HUES64 (cell line): ENCODE results near the gene MED13L. TPM values are rescaled to one million over a fixed set of nuclear protein-coding genes. Genes with fewer than 3 reads are reported as not detected.

Source experiments
- H3K27ac ChIP-seq: 2 replicates; pipeline ENCODE4 v1.7.0; 2013; ENCODE audit warnings: low read depth, low read length, inconsistent platforms
- H3K27me3 ChIP-seq: 2 replicates; pipeline ENCODE4 v1.6.1; 2013; ENCODE audit warnings: mild to moderate bottlenecking, low read length; ENCODE audit not compliant: insufficient read depth
- H3K36me3 ChIP-seq: 2 replicates; pipeline ENCODE4 v1.6.1; 2013; ENCODE audit warnings: mild to moderate bottlenecking, low read length; ENCODE audit not compliant: insufficient read depth
- H3K4me1 ChIP-seq: 2 replicates; pipeline ENCODE4 v1.6.1; 2013; ENCODE audit warnings: mild to moderate bottlenecking, low read length, moderate library complexity; ENCODE audit not compliant: insufficient read depth
- H3K4me3 ChIP-seq: 2 replicates; pipeline ENCODE4 v1.5.1; 2013; ENCODE audit warnings: mild to moderate bottlenecking, low read length, moderate library complexity
- H3K9ac ChIP-seq: 2 replicates; pipeline ENCODE4 v1.6.1; 2013; ENCODE audit warnings: mild to moderate bottlenecking, low read depth, low read length
- H3K9me3 ChIP-seq: 2 replicates; pipeline ENCODE4 v1.6.1; 2013; ENCODE audit warnings: low read depth, low read length; ENCODE audit not compliant: insufficient read depth
- WGBS: fragments of 150-250, 120-280 bp; methylation state at CpG from one replicate; pipeline ENCODE4 v1.1.7; 2013; ENCODE audit warnings: missing lambda C conversion rate; 5-methylcytosine and 5-hydroxymethylcytosine counted together
- polyA plus RNA-seq, 2 experiments: library from polyadenylated mRNA; stranded (reverse); fragments of 50-300 nt; gene quantifications; one replicate each; pipeline ENCODE4 v1.2.3, GENCODE V29; 2013

MED13L gene
- 17.3 TPM for polyA plus RNA-seq (2013, experiment 1 of 2)
- 20.0 TPM for polyA plus RNA-seq (2013, experiment 2 of 2)

DNA sequence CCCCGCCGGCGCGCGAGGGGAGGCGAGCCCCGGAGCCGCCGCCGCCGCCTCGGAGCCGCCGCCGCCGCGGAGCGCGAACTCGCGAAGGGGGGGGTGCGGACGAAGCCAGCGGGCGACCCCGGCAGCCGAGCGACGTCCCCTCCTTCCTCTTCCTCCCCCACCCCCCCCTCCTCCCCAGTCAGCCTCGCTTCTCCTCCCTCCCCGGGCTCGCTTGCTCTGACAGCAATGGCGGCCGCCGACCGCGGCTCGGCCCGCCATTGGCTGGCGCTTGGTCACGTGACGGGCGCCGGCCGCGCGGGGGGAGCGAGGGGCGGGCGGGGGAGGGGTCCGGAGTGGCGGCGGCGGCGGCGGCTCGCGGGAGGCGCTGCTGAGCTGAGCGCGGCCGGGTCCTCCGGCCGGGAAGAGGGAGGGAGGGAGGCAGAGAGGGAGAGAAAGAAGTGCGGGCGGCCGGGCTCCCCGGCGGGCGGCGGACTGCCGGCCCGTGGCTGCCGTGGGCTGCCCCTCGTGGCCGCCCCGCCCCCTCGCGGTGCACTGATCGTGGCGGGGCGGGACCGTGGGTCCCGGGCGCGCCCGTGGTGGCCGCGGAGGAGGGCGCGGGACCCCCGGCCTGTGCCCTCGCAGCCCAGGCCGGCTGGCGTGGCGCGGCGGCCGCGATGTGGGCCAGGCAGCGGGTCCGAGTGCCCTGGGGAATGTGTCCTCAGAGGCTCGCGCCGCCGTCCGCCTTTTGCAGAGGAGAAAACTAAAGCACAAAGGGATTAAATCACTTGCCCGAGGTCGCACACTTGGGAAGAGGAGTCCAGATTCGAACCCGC is at the start of gene MED13L:
MED13L (minus strand) TSS at position 227 of the 812 bp plus-strand sequence. CDS start 562 bp downstream, outside the sequence.
- Histone ChIP-seq H3K4me3 (peak within 1 kb of the TSS; percentile 100), H3K36me3 (no peaks in the 10 kb centered on the region), H3K27ac (peak within 1 kb of the TSS; percentile 71), H3K9me3 (no peaks in the 10 kb centered on the region), H3K27me3 (no peaks in the 10 kb centered on the region), H3K9ac (peak within 1 kb of the TSS; percentile 89), H3K4me1 (peaks cover 38% of the 10 kb centered on the region)
- WGBS = 1% methylated on average over 110 of the region's 111 CpGs

DNA sequence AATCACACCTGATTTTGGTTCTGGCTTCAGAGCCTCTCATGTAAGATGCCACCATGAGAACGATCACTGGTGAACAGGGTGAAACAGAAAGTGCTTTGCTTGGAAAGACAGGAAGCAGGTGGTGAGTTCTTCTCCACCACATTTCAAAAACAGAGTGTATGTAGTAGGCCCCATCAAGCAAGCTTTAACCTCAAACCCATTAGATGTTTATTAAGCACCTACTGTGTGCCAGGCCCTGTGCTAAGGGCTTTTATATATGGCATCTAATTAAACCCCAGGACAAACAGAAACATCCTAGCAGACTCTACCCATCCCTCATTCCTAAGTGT is 47.8 kb upstream of the MED13L start:
- 96% methylated on average over 1 of the region's 1 CpG for WGBS
- no peak overlapping the region for H3K9ac ChIP-seq
- no peaks in the 10 kb centered on the region for H3K36me3 ChIP-seq
- no peak overlapping the region for H3K4me3 ChIP-seq
- H3K9me3 ChIP-seq = no peaks in the 10 kb centered on the region
- H3K27ac ChIP-seq = no peak overlapping the region
- H3K27me3 ChIP-seq = no peaks in the 10 kb centered on the region
- no peaks in the 10 kb centered on the region for H3K4me1 ChIP-seq

DNA sequence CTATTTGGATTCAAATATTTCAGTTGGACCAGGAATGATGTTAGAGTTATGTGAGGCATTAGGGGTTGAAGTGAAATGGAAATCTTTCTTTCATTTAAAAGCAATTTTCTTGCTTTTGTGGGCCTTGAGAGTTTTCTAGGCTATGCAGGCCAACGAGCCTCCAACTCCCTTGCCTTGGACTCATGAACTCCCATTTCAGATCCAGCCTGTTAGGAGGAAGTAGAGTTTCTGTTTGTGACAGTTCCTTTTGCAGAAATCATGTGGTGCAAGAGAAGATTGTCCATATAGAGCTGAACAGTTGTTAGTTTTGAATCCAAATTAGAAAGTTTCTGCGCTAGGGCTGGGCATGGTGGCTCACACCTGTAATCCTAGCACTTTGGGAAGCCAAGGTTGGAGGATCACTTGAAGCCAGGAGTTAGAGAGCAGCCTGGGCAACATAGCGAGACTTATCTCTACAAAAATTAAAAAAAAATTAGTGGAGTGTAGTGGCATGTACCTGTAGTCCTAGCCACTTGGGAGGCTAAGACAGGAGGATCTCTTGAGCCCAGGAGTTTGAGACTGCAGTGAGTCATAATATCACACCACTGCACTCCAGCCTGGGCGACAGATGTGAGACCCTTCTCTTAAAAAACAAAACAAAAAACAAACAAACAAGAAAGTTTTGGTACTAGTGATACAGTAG is 47.3 kb upstream of the MED13L start:
- no peak overlapping the region for H3K27ac ChIP-seq
- no peaks in the 10 kb centered on the region for H3K27me3 ChIP-seq
- H3K36me3 ChIP-seq = no peaks in the 10 kb centered on the region
- no peak overlapping the region for H3K9ac ChIP-seq
- 99% methylated on average over 2 of the region's 4 CpGs for WGBS
- H3K4me3 ChIP-seq = no peak overlapping the region
- peaks cover 2% of the 10 kb centered on the region; the same call in 1 of the 2 replicates for H3K4me1 ChIP-seq
- no peaks in the 10 kb centered on the region for H3K9me3 ChIP-seq

DNA sequence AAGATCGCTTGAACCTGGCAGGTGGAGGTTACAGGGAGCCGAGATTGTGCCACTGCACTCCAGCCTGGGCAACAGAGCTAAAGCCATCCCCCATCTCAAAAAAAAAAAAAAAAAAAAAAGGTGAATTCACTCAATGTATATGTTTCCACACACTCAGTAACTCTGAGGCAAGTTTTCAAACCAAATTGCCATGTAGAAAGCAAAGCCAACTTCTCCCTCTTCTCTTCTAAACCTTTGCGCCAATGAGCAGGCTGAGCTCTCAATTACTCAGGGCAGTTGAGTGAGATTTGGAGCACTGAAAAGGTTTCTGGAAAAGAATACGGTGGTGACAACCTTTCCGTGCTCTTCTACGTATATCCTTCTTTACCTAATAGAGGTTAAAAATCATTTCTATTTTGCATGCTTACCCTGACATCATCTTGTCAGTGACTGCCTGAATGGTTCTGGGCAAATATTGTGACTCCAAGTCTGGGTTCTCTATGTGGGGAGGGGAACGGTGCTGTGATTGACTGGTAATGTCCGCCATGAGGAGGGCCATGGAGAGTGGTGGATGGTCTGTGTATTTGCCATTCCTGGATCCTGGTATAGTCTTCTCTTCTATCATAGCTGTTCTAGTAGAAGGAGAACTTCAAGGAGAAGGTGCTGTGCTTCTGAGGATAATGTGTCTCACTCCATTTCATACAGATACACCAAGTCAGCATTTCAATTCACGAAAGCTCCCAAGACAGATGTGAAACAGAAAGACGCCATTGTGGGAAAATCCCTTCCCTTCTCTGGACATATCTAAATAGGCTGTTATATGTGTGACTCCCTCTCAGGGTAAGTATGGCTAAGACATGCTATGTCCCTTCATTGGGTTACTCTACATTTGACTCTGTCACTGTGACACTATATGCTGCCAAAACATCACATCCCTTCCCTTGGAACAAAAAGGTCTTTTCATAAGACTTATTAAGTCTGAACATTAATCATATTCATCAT is 46.2 kb upstream of the MED13L start:
- no peaks in the 10 kb centered on the region for H3K36me3 ChIP-seq
- WGBS = 95% methylated on average over 8 of the region's 10 CpGs

DNA sequence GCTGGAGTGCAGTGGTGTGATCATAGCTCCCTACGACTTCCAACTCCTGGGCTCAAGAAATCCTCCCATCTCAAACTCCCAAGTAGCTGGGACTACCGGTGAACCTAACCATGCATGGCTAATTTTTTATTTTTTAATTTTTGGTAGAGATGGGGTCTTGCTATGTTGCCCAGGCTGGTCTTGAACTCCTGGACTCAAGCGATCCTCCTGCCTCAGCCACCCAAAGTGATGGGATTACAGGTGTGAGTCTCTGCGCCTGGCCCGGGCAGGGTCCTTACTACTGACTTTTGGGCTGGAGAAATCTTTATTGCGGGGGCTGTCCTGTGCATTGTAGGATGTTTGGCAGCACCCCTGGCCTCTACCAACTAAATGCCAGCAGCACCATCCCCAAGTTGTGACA is 44.4 kb upstream of the MED13L start:
- no peaks in the 10 kb centered on the region for H3K9me3 ChIP-seq
- peaks cover 6% of the 10 kb centered on the region; the same call in 1 of the 2 replicates for H3K4me1 ChIP-seq
- WGBS = 97% methylated on average over 6 of the region's 6 CpGs
- H3K27me3 ChIP-seq = no peaks in the 10 kb centered on the region
- H3K4me3 ChIP-seq = no peak overlapping the region
- no peaks in the 10 kb centered on the region for H3K36me3 ChIP-seq
- H3K9ac ChIP-seq = no peak overlapping the region
- no peak overlapping the region for H3K27ac ChIP-seq

More for the DNA sequence above, 46.2 kb upstream of the MED13L start:
- no peak overlapping the region for H3K27ac ChIP-seq
- no peaks in the 10 kb centered on the region for H3K9me3 ChIP-seq
- H3K27me3 ChIP-seq = no peaks in the 10 kb centered on the region
- H3K9ac ChIP-seq = no peak overlapping the region
- H3K4me1 ChIP-seq = peaks cover 6% of the 10 kb centered on the region; the same call in 1 of the 2 replicates
- no peak overlapping the region for H3K4me3 ChIP-seq

DNA sequence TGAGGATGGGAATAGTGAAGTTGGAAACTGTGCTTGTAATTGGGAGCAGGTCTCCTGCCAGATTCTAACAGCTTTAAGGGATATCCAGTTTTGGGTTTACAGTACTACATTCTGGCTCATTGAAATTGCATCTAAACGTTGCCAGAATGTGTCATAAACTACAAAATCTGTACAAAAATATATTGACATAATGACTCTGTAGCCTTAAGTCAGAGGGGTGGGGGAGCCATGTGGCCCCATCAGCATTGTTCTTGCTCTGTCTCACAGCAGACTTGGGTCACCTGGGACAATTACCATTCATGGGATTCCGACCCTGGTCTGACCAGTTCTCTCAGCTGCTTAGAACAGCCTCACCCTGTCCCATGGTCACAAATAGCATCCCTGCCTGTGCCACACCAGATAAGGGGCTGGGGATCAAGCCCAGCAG is 43.3 kb upstream of the MED13L start:
- Histone ChIP-seq H3K4me3 (no peak overlapping the region), H3K36me3 (no peaks in the 10 kb centered on the region), H3K4me1 (peaks cover 6% of the 10 kb centered on the region; the same call in 1 of the 2 replicates), H3K9me3 (no peaks in the 10 kb centered on the region), H3K9ac (no peak overlapping the region), H3K27me3 (no peaks in the 10 kb centered on the region), H3K27ac (no peak overlapping the region)
- 83% methylated on average over 2 of the region's 2 CpGs for WGBS

DNA sequence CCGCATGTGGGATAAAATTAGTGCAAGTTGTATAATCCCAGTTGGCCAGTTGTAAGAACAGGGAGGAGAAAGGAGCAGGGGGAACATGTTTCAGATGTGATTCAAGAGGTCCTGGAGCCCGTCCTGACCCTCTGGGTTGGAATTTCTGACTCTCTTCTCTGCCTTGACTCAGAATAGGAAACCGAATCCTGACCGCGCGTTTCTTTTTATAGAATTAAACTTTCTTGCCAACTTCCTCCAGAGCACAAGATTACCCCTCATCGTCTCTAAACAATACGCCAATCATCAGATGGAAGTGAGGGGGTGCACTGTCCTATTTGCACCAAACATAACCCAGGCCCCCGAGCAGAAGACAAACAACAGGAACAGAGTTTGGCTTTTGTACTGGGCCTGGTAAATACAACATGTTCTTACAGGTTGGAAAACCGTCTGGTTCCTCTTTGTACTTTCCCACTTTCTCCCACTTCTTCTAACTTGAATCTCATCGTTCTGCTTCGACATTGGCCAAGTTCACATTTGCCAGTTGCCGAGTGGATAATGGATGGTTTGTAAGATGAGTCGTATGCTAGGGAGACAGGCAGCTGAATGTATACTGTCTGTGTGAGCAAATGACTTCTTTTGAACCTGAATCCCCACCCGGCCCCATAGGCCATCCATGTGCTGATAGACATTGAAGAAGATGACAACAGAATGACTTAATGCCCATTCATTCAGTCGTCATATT is 42.6 kb upstream of the MED13L start:
- H3K4me1 ChIP-seq = peaks cover 6% of the 10 kb centered on the region; the same call in 1 of the 2 replicates
- no peak overlapping the region for H3K4me3 ChIP-seq
- H3K9me3 ChIP-seq = no peaks in the 10 kb centered on the region
- no peaks in the 10 kb centered on the region for H3K36me3 ChIP-seq
- WGBS = 90% methylated on average over 16 of the region's 16 CpGs
- H3K27me3 ChIP-seq = no peaks in the 10 kb centered on the region
- no peak overlapping the region for H3K27ac ChIP-seq
- H3K9ac ChIP-seq = no peak overlapping the region

DNA sequence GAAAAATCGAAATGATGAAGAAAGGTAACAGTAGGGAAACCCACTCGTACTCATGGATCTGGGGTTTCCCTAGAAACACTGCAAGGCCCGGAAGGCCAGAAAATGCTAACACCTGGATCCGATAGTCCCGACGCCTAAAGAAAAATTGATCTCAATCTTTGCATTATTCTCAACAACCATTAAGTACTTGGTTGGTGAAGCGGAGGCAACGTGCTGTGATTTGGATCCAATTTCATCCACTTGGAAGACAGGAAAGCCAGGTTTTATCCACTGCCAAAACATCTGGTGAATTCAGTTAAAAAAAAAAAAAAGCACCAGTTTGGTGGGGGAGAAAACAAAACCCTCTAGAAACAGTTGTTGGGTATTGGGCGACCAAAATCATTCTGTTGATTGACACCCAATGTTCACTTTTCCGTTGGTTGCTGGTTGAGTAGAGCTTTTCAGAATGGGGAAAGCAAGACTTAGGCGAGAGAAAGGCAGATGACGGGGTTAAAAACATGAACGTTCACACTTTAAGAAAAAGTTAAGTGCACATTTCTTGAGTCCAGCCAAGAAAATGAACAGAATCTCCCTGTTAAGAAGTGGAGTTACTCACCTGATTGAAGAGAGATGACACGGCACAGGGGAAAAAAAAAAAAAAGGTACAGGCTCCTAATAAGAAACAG is 41.9 kb upstream of the MED13L start:
- Histone ChIP-seq H3K9ac (no peak overlapping the region), H3K9me3 (no peaks in the 10 kb centered on the region), H3K27ac (no peak overlapping the region), H3K36me3 (no peaks in the 10 kb centered on the region), H3K4me3 (no peak overlapping the region), H3K4me1 (peaks cover 6% of the 10 kb centered on the region; the same call in 1 of the 2 replicates), H3K27me3 (no peaks in the 10 kb centered on the region)
- 91% methylated on average over 14 of the region's 14 CpGs for WGBS

DNA sequence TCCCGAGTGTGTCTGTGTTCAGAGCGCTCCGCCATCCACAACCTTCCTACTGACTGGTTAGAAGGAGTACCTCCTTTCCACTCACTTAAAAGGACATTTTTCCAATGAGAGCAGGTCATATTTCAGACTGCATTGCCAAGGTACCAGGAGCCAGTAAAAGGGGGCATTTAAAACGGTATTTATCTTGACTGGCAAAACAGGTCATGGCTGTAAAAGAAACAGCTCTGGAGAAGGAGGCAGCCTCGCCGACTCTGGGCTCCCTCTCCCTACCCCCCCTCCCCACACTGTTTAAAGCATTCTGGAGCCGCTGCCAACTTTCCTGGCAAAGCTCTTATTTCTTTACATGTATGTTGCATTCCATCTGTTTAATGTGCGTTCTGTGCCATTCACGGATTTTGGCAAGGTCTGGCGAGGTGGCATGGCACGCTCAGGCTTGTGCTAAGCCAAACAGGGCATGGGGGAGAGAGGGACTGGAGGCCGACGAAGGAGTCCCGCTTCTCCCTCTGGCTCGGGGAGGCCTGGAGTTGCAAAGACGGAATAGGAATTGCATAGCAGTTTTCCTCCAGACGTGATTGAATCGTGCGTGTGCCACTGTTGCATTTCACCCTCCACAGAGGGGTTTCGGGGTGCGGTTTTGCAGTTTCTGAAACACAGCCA is 41.2 kb upstream of the MED13L start:
- H3K9ac ChIP-seq = no peak overlapping the region
- WGBS = 92% methylated on average over 21 of the region's 21 CpGs
- H3K4me1 ChIP-seq = peaks cover 6% of the 10 kb centered on the region; the same call in 1 of the 2 replicates
- no peak overlapping the region for H3K4me3 ChIP-seq
- H3K27ac ChIP-seq = no peak overlapping the region
- H3K9me3 ChIP-seq = no peaks in the 10 kb centered on the region
- H3K27me3 ChIP-seq = no peaks in the 10 kb centered on the region
- no peaks in the 10 kb centered on the region for H3K36me3 ChIP-seq
